NCI-H524 treated with DMSO at 0.1 percent for 48 hours (cell line): ENCODE data around the gene PRAC2.
"Not testable (repeated sequence)": the region's sequence is repeated elsewhere in the genome, so short reads cannot be mapped to it uniquely, and the experiment has no call there.

ENCODE experiments used
- DNase-seq: peaks from one replicate; lab custom pipeline; 2025; lab: John Stamatoyannopoulos, UW

Gene PRAC2

DNA sequence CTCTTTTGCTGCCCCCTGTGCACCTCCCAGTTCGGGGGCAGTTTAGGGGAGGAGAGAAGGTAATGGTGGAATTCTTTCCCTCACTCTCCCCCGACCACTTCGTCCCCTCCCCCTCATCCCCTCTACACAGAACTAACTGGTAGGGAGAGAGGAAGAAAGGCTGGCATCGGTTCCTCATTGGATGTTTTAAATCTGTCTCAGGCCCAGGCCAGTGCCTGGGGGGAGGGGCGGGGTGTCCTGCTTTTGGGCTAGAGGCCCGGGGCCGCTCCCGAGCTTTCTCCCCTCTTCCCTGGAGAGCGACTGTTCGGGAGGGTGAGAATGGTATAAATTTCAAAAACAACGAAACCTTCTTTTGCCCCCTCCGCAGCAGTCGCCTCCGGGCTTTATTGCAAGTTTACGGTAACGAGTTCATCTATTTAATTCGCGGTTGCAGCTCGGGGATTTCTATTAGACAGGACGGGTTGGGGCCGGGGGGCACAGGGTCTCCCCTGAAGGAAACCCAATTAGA is at the start of gene PRAC2:
PRAC2 (plus strand) TSS at position 271 of the 508 bp plus-strand sequence. CDS start 1,226 bp downstream, outside the sequence.
- DNase-seq, result no peak

DNA sequence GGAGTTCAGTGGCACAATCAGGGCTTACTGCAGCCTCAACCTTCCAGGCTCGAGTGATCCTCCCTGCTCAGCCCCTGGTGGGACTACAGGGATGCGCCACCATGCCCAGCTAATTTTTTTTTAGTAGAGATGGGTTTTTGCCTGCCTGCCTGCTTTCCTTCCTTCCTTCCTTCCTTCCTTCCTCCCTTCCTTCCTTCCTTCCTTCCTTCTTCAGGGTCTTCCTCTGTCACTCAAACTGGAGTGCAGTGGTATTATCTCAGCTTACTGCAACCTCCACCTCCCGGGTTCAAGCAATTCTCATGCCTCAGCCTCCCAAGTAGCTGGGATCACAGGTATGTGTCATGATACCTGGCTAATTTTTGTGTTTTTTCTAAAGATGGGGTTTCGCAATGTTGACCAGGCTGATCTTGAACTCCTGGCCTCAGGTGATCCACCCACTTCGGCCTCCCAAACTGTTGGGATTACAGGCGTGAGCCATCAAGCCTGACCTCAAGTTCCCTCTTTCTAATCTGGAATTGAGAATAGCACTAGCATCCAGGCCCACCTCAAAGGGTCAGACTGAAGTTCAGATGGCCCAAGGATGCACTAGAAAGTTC is 45.9 kb upstream of the PRAC2 start:
- no peak for DNase-seq

DNA sequence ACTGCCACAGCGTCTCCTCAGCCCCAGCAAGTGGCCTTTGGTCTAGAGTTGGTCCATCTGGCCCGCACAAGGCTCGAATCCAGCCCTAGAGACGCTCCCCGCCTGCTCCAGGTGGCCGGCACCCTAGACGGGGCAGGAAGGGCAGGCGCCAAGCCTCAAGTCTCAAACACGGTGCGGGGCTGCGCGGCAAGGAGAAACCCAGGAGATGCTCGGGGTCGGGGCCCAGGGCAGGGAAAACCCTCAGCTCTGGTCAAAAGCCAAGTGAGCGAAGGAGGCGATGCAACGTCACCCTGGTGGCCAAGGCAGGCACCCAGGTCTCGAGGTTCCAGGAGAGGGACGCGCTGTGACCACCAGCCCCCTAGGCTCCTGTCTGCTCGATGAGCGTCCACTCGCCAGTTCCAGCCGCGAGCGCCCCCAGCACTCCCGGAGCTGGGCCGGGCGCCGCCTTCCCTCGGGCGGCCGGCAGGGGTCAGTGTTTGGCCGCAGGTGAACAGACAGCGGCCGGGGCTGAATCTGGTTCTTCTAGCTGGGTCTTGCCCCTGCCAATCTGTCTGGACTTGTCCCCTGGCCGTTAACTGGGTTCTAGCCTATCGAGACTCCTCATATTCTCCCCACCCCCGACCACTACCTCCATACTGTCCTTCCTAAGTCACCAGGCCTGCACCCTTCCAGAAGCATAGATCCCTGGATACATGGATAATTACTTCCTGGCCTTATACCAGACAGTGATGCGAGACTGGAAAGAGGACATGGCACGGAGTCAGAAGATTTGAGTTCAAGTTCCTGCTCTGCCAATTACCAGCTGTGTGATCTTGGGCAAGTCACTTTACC is 44.6 kb upstream of the PRAC2 start:
- DNase-seq, result no peak

- DNase-seq, result no peak
Measured at GRCh38 chr17:48679385-48680096, 43.4 kb upstream of the PRAC2 start.

GRCh38 chr17:48681609-48682008 is 41.4 kb upstream of the PRAC2 start:
- DNase-seq, result no peak

GRCh38 chr17:48690655-48691054 is 32.3 kb upstream of the PRAC2 start:
- DNase-seq, result no peak

- DNase-seq, result no peak
Measured at GRCh38 chr17:48692049-48692448, 30.9 kb upstream of the PRAC2 start.

DNA sequence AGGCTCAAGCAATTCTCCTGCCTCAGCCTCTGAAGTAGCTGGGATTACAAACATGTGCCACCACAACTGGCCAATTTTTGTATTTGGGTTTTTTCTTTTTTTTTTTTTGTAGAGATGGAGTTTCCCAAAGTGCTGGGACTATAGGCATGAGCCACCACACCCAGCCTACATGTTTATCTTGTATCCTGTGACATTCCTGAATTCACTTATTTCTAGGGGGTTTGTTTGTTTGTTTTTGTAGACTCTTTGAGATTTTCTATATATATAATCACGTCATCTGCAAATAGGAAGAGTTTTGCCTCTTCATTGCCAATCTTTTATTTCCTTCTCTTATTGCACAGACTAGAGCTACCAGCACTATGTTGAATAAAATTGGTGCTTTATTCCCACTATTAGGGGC is 29.8 kb upstream of the PRAC2 start:
- no peak for DNase-seq

DNA sequence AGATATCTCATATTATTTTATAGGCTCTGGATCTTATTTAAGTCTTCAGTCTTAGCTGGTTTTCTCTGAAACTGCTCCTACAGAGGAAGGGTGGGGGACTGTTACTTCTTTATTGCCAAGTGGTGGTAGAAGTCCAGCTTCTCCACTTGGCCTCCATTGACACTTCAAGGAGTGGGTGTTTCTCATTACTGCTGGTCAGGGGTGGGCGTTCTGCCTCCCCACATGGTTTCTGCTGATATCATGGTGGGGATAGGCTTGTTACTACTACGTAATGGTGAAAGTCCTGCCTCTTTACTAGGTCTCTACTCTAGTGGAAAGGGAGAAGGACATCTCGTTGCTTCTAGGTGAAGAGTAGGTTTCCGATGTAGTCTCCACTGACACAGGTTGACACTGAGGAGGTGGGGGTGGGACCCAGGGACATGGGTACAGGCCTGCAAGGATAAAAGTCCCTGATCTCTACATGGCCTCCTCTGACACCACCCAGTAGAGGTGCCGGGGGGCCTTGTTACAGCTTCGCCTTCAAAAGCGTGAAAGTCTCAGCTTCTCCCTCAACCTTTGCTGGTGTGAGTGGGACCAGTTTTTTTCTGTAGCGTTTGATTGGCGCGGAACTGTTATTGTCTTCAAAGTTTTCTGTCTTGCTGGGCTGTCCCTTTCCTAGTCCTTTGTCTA is 21.0 kb upstream of the PRAC2 start:
- no peak for DNase-seq

GRCh38 chr17:48704361-48705248 is 18.4 kb upstream of the PRAC2 start:
- peak; percentile 20 for DNase-seq

DNA sequence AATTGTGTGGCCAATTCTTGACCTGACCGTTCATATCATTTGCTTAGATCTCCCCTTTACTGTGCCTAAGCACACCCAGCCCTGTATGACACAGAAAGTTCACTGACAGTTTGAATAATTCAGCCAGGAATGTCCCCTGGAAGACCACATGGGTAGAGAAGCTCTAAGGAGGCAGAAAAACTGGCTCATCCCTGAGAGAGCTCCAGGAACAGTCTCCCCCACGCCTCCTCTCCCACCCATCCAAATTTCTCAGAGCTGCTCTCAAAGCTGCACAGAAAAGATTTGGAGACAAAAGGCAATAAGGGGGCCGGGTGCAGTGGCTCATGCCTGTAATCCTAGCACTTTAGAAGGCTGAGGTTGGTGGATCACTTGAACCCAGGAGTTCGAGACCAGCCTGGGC is 11.9 kb upstream of the PRAC2 start:
- no peak for DNase-seq

- peak; percentile 54 for DNase-seq
Measured at GRCh38 chr17:48715496-48716399, 7.2 kb upstream of the PRAC2 start.

GRCh38 chr17:48716549-48716948 is 6.4 kb upstream of the PRAC2 start:
- not testable (repeated sequence) for DNase-seq

- no peak for DNase-seq
Measured at GRCh38 chr17:48717367-48718226, 5.4 kb upstream of the PRAC2 start.

GRCh38 chr17:48718227-48718760 is 4.7 kb upstream of the PRAC2 start:
- no peak for DNase-seq

DNA sequence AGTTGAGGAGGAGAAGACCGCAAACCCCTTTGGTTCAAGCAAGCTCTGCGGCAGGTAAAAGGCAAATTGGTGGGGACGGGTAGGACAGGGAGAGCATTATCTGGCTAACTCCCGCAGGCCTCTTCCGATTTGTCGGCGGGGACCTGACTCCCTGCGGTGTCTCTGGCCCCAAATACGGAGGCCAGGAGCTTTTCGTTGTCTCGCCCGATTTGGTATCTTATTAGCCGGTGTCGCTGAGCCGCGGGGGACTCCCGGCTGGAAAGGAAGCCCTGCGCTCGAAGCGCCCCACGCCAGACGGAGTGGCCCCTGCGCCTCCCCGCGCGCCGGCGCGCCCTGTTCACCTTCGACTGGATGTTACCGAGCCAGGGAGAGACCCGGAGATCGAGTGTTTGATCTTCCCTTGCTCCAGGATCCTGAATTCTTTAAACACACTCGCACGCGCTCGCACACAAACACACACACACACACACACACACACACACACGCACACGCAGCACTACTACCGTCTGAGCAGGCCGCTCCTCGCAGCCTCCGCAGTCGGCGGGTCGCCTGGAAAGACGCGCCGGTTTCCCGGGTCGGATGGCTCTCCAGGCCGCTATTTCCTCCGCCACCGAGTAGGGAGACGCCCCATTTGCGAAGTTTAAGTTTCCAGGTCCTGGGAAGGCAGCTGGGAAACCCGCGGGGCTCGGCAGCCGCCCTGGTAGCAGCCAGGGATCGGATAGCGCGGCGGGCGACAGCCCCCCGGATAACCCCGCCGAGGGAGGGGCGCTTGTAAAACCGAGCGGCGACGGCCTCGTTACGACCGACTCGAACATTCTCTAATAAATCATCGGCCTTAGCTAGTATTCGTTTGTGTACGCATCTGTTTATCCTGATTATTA is 4.0 kb upstream of the PRAC2 start:
- no peak for DNase-seq

- no peak for DNase-seq
Measured at GRCh38 chr17:48719642-48720265, 3.2 kb upstream of the PRAC2 start.
